BE2C (cell line): ENCODE measurements around the gene GPALPP1. TPM values are rescaled to one million over a fixed set of nuclear protein-coding genes. Genes with fewer than 3 reads are reported as not detected.
A peak's percentile ranks its signal among the peaks of the same experiment; 100 is the strongest.
"Not testable (repeated sequence)": the region's sequence is repeated elsewhere in the genome, so short reads cannot be mapped to it uniquely, and the experiment has no call there.

Experiments used
- DNase-seq: peaks from one replicate; pipeline ENCODE4 v3.0.0-alpha.2; 2020
- H3K27me3 ChIP-seq: fragments of 250-450 bp; sonication (Bioruptor Pico); 2 replicates; pipeline ENCODE4 v1.5.1; 2020; ENCODE audit warnings: mild to moderate bottlenecking
- H3K36me3 ChIP-seq: fragments of 250-450 bp; sonication (Bioruptor Pico); 2 replicates; pipeline ENCODE4 v1.5.1; 2020; ENCODE audit warnings: mild to moderate bottlenecking
- H3K4me1 ChIP-seq: fragments of 250-450 bp; sonication (Bioruptor Pico); 2 replicates; pipeline ENCODE4 v1.5.1; 2020
- H3K4me3 ChIP-seq: 2 replicates; pipeline ENCODE4 v1.5.1; 2011; ENCODE audit warnings: low read depth, low read length
- H3K9me3 ChIP-seq: fragments of 250-450 bp; sonication (Bioruptor Pico); 2 replicates; pipeline ENCODE4 v1.5.1; 2020
- CTCF ChIP-seq: IDR thresholded peaks from 2 replicates; pipeline ENCODE4 v1.5.1; 2012; ENCODE audit warnings: mild to moderate bottlenecking, low read depth, low read length
- polyA plus RNA-seq: library from polyadenylated mRNA; unstranded; fragments of >200 nt; gene quantifications from one replicate; pipeline ENCODE4 v1.2.1, GENCODE V29; 2012; ENCODE audit warnings: low read depth, missing spikeins; ENCODE audit not compliant: insufficient read length, insufficient read depth

The GPALPP1 gene, protein sequence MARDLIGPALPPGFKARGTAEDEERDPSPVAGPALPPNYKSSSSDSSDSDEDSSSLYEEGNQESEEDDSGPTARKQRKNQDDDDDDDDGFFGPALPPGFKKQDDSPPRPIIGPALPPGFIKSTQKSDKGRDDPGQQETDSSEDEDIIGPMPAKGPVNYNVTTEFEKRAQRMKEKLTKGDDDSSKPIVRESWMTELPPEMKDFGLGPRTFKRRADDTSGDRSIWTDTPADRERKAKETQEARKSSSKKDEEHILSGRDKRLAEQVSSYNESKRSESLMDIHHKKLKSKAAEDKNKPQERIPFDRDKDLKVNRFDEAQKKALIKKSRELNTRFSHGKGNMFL
- 16.7 TPM for polyA plus RNA-seq

GRCh38 chr13:44989071-44989889 is at the start of gene GPALPP1, which contains the start of gene NUFIP1:
Gene GPALPP1, plus strand, starts transcription at chr13:44989538. Its CDS starts 117 bp downstream, at chr13:44989655.
Gene NUFIP1, minus strand, starts transcription at chr13:44989471. Its CDS starts 35 bp downstream, at chr13:44989436.
- no peaks in the 10 kb centered on the region for H3K9me3 ChIP-seq
- no peaks in the 10 kb centered on the region for H3K4me1 ChIP-seq
- H3K36me3 ChIP-seq, result peaks cover 11% of the 10 kb centered on the region
- no peaks in the 10 kb centered on the region for H3K27me3 ChIP-seq
- peak within 1 kb of the TSS; percentile 99 for H3K4me3 ChIP-seq
- peak; percentile 92 for DNase-seq
- TF ChIP-seq CTCF, result no peak

- not testable (repeated sequence) for H3K4me3 ChIP-seq, H3K9me3 ChIP-seq, H3K4me1 ChIP-seq, H3K27me3 ChIP-seq, DNase-seq
- H3K36me3 ChIP-seq, result peaks cover 12% of the 10 kb centered on the region; the same call in 1 of the 2 replicates
Observed at GRCh38 chr13:44943411-44943810, 45.9 kb upstream of the GPALPP1 start.

GRCh38 chr13:44951184-44951583 is 38.2 kb upstream of the GPALPP1 start:
- peaks cover 6% of the 10 kb centered on the region for H3K36me3 ChIP-seq
- H3K4me3 ChIP-seq, result no peak overlapping the region
- no peak for DNase-seq
- no peaks in the 10 kb centered on the region for H3K4me1 ChIP-seq
- no peaks in the 10 kb centered on the region for H3K9me3 ChIP-seq
- no peaks in the 10 kb centered on the region for H3K27me3 ChIP-seq
- no peak for TF ChIP-seq CTCF

DNA sequence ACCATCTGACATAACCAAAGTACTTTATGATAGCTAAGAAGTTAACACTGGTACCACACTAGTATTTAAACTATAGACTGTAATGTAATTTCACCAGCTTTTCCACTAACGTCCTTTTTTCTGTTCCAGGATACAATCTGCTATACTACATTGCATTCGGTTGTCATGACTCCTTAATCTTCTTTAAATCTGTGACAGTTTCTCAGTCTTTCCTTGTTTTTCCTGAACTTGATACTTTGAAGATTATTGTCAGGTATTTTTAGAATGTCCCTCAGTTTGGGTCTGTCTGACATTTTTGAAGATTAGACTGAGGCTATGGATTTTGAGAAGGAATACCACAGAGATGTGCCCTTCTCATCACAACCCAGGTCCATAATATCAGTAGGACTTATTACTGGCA is 36.7 kb upstream of the GPALPP1 start:
- no peak overlapping the region for H3K4me3 ChIP-seq
- H3K36me3 ChIP-seq, result peaks cover 12% of the 10 kb centered on the region
- no peaks in the 10 kb centered on the region for H3K4me1 ChIP-seq
- H3K27me3 ChIP-seq, result no peaks in the 10 kb centered on the region
- DNase-seq, result no peak
- no peaks in the 10 kb centered on the region for H3K9me3 ChIP-seq
- no peak for TF ChIP-seq CTCF

DNA sequence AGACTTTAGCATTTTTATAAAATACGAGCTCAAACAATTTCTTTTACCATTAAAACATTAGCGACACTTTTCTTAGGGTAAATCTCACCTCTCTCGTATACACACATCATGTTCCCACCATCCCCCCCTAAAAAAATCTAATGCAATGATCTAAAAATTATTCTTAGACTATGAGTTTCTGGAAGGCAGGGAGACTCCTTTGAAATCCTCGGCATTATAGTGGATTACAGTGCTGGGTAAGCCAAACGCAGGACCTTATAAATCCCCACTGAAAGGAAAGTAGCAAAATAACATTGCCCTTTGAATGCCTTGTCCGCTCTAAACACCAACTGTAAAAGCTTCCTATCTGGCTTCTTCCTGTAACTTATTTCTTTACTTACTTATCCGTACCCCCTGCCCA is 35.1 kb upstream of the GPALPP1 start:
- Histone ChIP-seq H3K27me3 (no peaks in the 10 kb centered on the region), H3K4me1 (no peaks in the 10 kb centered on the region), H3K4me3 (no peak overlapping the region), H3K9me3 (no peaks in the 10 kb centered on the region), H3K36me3 (peaks cover 26% of the 10 kb centered on the region)
- no peak for DNase-seq
- TF ChIP-seq CTCF, result no peak

- H3K9me3 ChIP-seq, result no peaks in the 10 kb centered on the region
- peaks cover 24% of the 10 kb centered on the region for H3K36me3 ChIP-seq
- DNase-seq, result no peak
- H3K27me3 ChIP-seq, result no peaks in the 10 kb centered on the region
- H3K4me1 ChIP-seq, result no peaks in the 10 kb centered on the region
- TF ChIP-seq CTCF, result no peak
- H3K4me3 ChIP-seq, result no peak overlapping the region
Observed at GRCh38 chr13:44955406-44955805, 33.9 kb upstream of the GPALPP1 start.
